PFSK-1 (cell line): ENCODE data around the gene SNAPC3.

Experiments used
- FOXP2 ChIP-seq: optimal IDR thresholded peaks from 2 replicates; pipeline ENCODE3; 2011; ENCODE audit warnings: borderline replicate concordance, control low read depth, inconsistent platforms; ENCODE audit not compliant: insufficient read depth; ENCODE audit errors: extremely low read length, extremely low read depth
- POLR2AphosphoS5 ChIP-seq: IDR thresholded peaks from 2 replicates; pipeline ENCODE4 v1.6.1; 2012; ENCODE audit warnings: low read depth, mild to moderate bottlenecking, control low read depth, low read length, moderate library complexity
- REST ChIP-seq, 2 experiments: IDR thresholded peaks; 2 replicates each; pipeline versions ENCODE4 v1.6.1 to v1.8.0; 2011 to 2012; ENCODE audit warnings: low read depth in 2 of 2, low read length in 2 of 2, control low read depth in 1 of 2, inconsistent platforms in 1 of 2, mild to moderate bottlenecking in 1 of 2, moderate library complexity in 1 of 2; ENCODE audit not compliant: insufficient read depth in 1 of 2
- SIN3A ChIP-seq: IDR thresholded peaks from 2 replicates; pipeline ENCODE4 v1.6.1; 2012; ENCODE audit warnings: mild to moderate bottlenecking, low read length, moderate library complexity, borderline replicate concordance; ENCODE audit not compliant: insufficient read depth
- TAF1 ChIP-seq: IDR thresholded peaks from 2 replicates; pipeline ENCODE4 v1.6.1; 2012; ENCODE audit warnings: low read length, control low read depth, borderline replicate concordance; ENCODE audit not compliant: insufficient read depth

The SNAPC3 gene

GRCh38 chr9:15461601-15462000 lies 38.9 kb downstream of the SNAPC3 start:
- TF ChIP-seq REST (IDR thresholded peaks at IDR 0.05; ENCODE audit: insufficient read depth in 1 of 2, low read depth in 2 of 2, low read length in 2 of 2) (no peak), POLR2AphosphoS5 (no peak), SIN3A (no peak), FOXP2 (no peak), TAF1 (no peak)

DNA sequence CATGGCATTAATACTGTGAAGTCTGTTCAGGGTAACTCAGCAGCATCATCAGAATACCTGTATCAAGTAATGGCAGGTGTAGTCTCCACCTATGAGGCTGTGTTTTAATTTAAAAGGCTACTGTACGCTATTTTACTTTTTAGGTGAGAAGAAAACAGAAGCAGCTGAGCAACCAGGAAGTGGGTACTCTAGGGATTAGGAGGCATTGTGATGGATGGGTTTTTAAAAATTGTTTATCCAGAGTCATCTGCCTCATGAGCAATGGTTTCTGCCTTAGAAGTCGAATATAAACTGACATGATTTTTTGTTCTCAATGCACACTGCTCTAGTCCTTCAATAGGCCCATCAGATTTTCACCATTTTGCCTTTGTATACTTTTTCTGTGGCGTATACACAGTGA lies 45.5 kb downstream of the SNAPC3 start:
- no peak for TF ChIP-seq SIN3A
- no peak for TF ChIP-seq TAF1
- TF ChIP-seq FOXP2: no peak
- TF ChIP-seq POLR2AphosphoS5: no peak
- TF ChIP-seq REST (IDR thresholded peaks at IDR 0.05; ENCODE audit: insufficient read depth in 1 of 2, low read depth in 2 of 2, low read length in 2 of 2): no peak

GRCh38 chr9:15469406-15469805 lies 46.7 kb downstream of the SNAPC3 start:
- TF ChIP-seq REST (IDR thresholded peaks at IDR 0.05; ENCODE audit: insufficient read depth in 1 of 2, low read depth in 2 of 2, low read length in 2 of 2) (no peak), TAF1 (no peak), SIN3A (no peak), POLR2AphosphoS5 (no peak), FOXP2 (no peak)

DNA sequence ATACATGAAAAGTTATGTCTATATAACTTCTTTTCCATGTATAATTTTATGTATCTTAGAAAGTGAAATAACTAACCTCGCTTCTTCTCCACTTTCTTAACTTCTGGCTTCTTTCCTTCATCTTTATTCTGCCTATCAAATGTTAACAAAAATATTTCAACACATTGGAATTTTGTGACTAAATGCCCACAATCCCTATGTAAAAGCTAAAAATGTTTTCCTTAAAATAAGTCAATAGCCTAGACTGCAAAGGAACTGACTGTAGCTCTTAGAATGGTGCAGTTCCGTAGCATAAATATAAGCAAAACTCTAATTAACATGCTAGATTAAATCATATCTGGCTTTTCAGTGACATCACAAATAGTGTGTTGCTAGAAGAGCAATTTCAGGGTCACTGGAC lies 47.2 kb downstream of the SNAPC3 start:
- TF ChIP-seq POLR2AphosphoS5 (no peak), SIN3A (no peak), TAF1 (no peak), FOXP2 (no peak), REST (IDR thresholded peaks at IDR 0.05; ENCODE audit: insufficient read depth in 1 of 2, low read depth in 2 of 2, low read length in 2 of 2) (no peak)

GRCh38 chr9:15475923-15476536 lies 53.4 kb downstream of the SNAPC3 start:
- TF ChIP-seq POLR2AphosphoS5: no peak
